H9 (cell line): ENCODE data around the gene PCDH18. TPM values are rescaled to one million over a fixed set of nuclear protein-coding genes. Genes with fewer than 3 reads are reported as not detected.

ENCODE experiments used
- DNase-seq: peaks from one replicate; pipeline ENCODE4 v3.0.0-alpha.2; 2017
- H2AFZ ChIP-seq: one replicate; pipeline ENCODE4 v1.6.1; 2013; ENCODE audit warnings: mild to moderate bottlenecking, low read length, control low read depth, moderate library complexity
- H2AK5ac ChIP-seq: 2 replicates; pipeline ENCODE4 v1.6.1; 2013; ENCODE audit warnings: low read length, control low read depth, mixed read lengths; ENCODE audit not compliant: insufficient read length
- H2BK120ac ChIP-seq: one replicate; pipeline ENCODE4 v1.6.1; 2013; ENCODE audit warnings: low read depth, mild to moderate bottlenecking, low read length, control low read depth, inconsistent platforms; ENCODE audit not compliant: poor library complexity, severe bottlenecking
- H2BK12ac ChIP-seq: 2 replicates; pipeline ENCODE4 v1.6.1; 2013; ENCODE audit warnings: low read length, control low read depth, mixed read lengths, low read depth; ENCODE audit not compliant: insufficient read length
- H2BK15ac ChIP-seq: 2 replicates; pipeline ENCODE4 v1.6.1; 2013; ENCODE audit warnings: low read depth, low read length, control low read depth
- H2BK20ac ChIP-seq: one replicate; pipeline ENCODE4 v1.6.1; 2013; ENCODE audit warnings: low read depth, mild to moderate bottlenecking, low read length, control low read depth, inconsistent platforms; ENCODE audit not compliant: poor library complexity, severe bottlenecking
- H2BK5ac ChIP-seq: 2 replicates; pipeline ENCODE4 v1.6.1; 2013; ENCODE audit warnings: low read length, control low read depth, mixed read lengths; ENCODE audit not compliant: insufficient read length
- H3K14ac ChIP-seq: 2 replicates; pipeline ENCODE4 v1.6.1; 2013; ENCODE audit warnings: low read length, control low read depth; ENCODE audit not compliant: insufficient read depth
- H3K18ac ChIP-seq: 2 replicates; pipeline ENCODE4 v1.6.1; 2013; ENCODE audit warnings: low read depth, mild to moderate bottlenecking, mixed read lengths, low read length, control low read depth; ENCODE audit not compliant: insufficient read length
- H3K23ac ChIP-seq: 2 replicates; pipeline ENCODE4 v1.6.1; 2013; ENCODE audit warnings: low read length, control low read depth, mixed read lengths, low read depth; ENCODE audit not compliant: insufficient read length
- H3K23me2 ChIP-seq: 2 replicates; pipeline ENCODE4 v1.6.1; 2013; ENCODE audit warnings: low read depth, mild to moderate bottlenecking, mixed read lengths, low read length, control low read depth; ENCODE audit not compliant: insufficient read length, poor library complexity, severe bottlenecking
- H3K27ac ChIP-seq: 2 replicates; pipeline ENCODE4 v1.5.1; 2013; ENCODE audit warnings: low read length, control low read depth, mixed read lengths, low read depth; ENCODE audit not compliant: insufficient read length
- H3K27me3 ChIP-seq: 2 replicates; pipeline ENCODE4 v1.6.1; 2013; ENCODE audit warnings: low read length, control low read depth, inconsistent platforms; ENCODE audit not compliant: insufficient read depth
- H3K4ac ChIP-seq: 2 replicates; pipeline ENCODE4 v1.6.1; 2013; ENCODE audit warnings: low read depth, mild to moderate bottlenecking, control low read depth, inconsistent platforms, low read length, moderate library complexity
- H3K4me1 ChIP-seq: 2 replicates; pipeline ENCODE4 v1.6.1; 2013; ENCODE audit warnings: low read length, control low read depth, inconsistent platforms; ENCODE audit not compliant: insufficient read depth
- H3K4me2 ChIP-seq: 2 replicates; pipeline ENCODE4 v1.6.1; 2013; ENCODE audit warnings: low read length, control low read depth, mixed read lengths; ENCODE audit not compliant: insufficient read length, insufficient read depth
- H3K56ac ChIP-seq: 2 replicates; pipeline ENCODE4 v1.6.1; 2013; ENCODE audit warnings: low read depth, mild to moderate bottlenecking, mixed read lengths, low read length, control low read depth; ENCODE audit not compliant: insufficient read length
- H3K79me1 ChIP-seq: 2 replicates; pipeline ENCODE4 v1.6.1; 2013; ENCODE audit warnings: low read depth, mild to moderate bottlenecking, moderate library complexity, low read length, control low read depth, inconsistent platforms; ENCODE audit not compliant: insufficient read depth, poor library complexity, severe bottlenecking
- H3K79me2 ChIP-seq: 2 replicates; pipeline ENCODE4 v1.6.1; 2013; ENCODE audit warnings: low read length, control low read depth, inconsistent platforms; ENCODE audit not compliant: insufficient read depth
- H3K9ac ChIP-seq: 2 replicates; pipeline ENCODE4 v1.6.1; 2013; ENCODE audit warnings: low read length, control low read depth, mixed read lengths; ENCODE audit not compliant: insufficient read length; ENCODE audit errors: extremely low read depth
- H3K9me3 ChIP-seq: one replicate; pipeline ENCODE4 v1.6.1; 2013; ENCODE audit warnings: low read depth, low read length, inconsistent platforms; ENCODE audit not compliant: control insufficient read depth
- H3T11ph ChIP-seq: one replicate; pipeline ENCODE4 v1.6.1; 2013; ENCODE audit warnings: mild to moderate bottlenecking, low read length, control low read depth, inconsistent platforms
- H4K20me1 ChIP-seq: one replicate; pipeline ENCODE4 v1.6.1; 2013; ENCODE audit not compliant: control insufficient read depth, insufficient read length, insufficient read depth
- H4K5ac ChIP-seq: 2 replicates; pipeline ENCODE4 v1.6.1; 2013; ENCODE audit warnings: low read depth, mild to moderate bottlenecking, mixed read lengths, low read length, control low read depth; ENCODE audit not compliant: insufficient read length
- H4K8ac ChIP-seq: replicated peaks from 2 replicates; pipeline ENCODE4 v1.6.1; 2013; ENCODE audit warnings: low read length, control low read depth, mixed read lengths, low read depth; ENCODE audit not compliant: insufficient read length
- H4K91ac ChIP-seq: 2 replicates; pipeline ENCODE4 v1.6.1; 2013; ENCODE audit warnings: low read depth, mild to moderate bottlenecking, moderate library complexity, mixed read lengths, low read length, control low read depth; ENCODE audit not compliant: insufficient read length
- H3K27ac Mint-ChIP-seq, 3 experiments: 2 replicates in 2 of 3; 3 replicates in 1 of 3; pipeline ENCODE4 v1.8.0; 2020 to 2021; ENCODE audit warnings: mixed read lengths in 3 of 3, mild to moderate bottlenecking in 1 of 3, moderate library complexity in 1 of 3
- H3K27me3 Mint-ChIP-seq: 2 replicates; pipeline ENCODE4 v1.8.0; 2021; ENCODE audit warnings: low read depth, mild to moderate bottlenecking, moderate library complexity, mixed read lengths
- H3K36me3 Mint-ChIP-seq, 3 experiments: 2 replicates in 2 of 3; 3 replicates in 1 of 3; pipeline ENCODE4 v1.8.0; 2020 to 2021; ENCODE audit warnings: low read depth in 3 of 3, mixed read lengths in 3 of 3; ENCODE audit not compliant: insufficient read depth in 1 of 3
- H3K4me1 Mint-ChIP-seq, 2 experiments: 2 replicates each; pipeline ENCODE4 v1.8.0; 2020; ENCODE audit warnings: mixed read lengths in 2 of 2
- H3K4me3 Mint-ChIP-seq, 2 experiments: 2 replicates in 1 of 2; 3 replicates in 1 of 2; pipeline ENCODE4 v1.8.0; 2020 to 2021; ENCODE audit warnings: mild to moderate bottlenecking in 2 of 2, mixed read lengths in 2 of 2, moderate library complexity in 1 of 2
- H3K9me3 Mint-ChIP-seq, 2 experiments: 2 replicates in 1 of 2; 3 replicates in 1 of 2; pipeline ENCODE4 v1.8.0; 2020; ENCODE audit warnings: mild to moderate bottlenecking in 2 of 2, mixed read lengths in 2 of 2, moderate library complexity in 1 of 2
- total RNA-seq: library from RNA; stranded (reverse); gene quantifications from 2 replicates; pipeline ENCODE4 v1.2.1, GENCODE V29; 2021
- TF ChIP-seq, protein P1 (sequence below): fragments of 200-600 bp; sonication (generic); conservative IDR thresholded peaks from 3 replicates; pipeline ENCODE4 v1.8.0; 2021; ENCODE audit warnings: antibody characterized with exemption, mild to moderate bottlenecking

PCDH18 gene
- total RNA-seq, 1 experiment from 2014 or later: 60.7 TPM

DNA sequence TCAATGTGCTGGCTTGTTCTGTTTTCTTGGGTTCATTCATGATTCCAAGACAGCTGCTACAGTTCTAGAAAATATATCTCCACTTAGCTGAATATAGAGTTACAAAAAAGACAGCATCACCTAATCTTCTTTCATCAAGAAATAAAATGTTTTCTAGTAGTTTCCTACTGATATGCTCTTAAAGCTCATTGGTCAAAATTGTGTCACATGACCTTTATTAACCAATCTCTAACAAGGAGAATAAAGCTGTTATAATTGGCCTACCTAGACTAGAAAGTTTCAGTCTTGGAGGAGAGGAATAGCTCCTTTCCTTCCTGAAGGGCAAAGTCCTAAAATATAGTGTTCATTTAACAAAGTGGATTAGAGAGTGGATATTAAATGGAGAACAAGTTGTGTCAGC lies 8.1 kb upstream of the PCDH18 start:
- Histone ChIP-seq H3K56ac (no peak overlapping the region), H4K5ac (no peak overlapping the region), H3K4me2 (no peak overlapping the region), H2AK5ac (no peak overlapping the region), H3K79me2 (no peaks in the 10 kb centered on the region), H3K27me3 (no peaks in the 10 kb centered on the region; the same call in 1 of the 2 replicates), H3K23ac (no peak overlapping the region), H3K14ac (no peak overlapping the region), H4K8ac (no peak overlapping the region), H3K23me2 (no peaks in the 10 kb centered on the region), H3K4me1 (peaks cover 14% of the 10 kb centered on the region), H3K9ac (no peak overlapping the region), H3K27ac (no peak overlapping the region), H2BK120ac (no peak overlapping the region), H3K18ac (no peak overlapping the region), H4K20me1 (no peaks in the 10 kb centered on the region), H2BK15ac (no peak overlapping the region), H3K79me1 (no peaks in the 10 kb centered on the region), H2AFZ (no peak overlapping the region), H3T11ph (no peak overlapping the region), H3K4ac (no peak overlapping the region), H2BK12ac (no peak overlapping the region), H2BK5ac (no peak overlapping the region), H3K9me3 (no peaks in the 10 kb centered on the region), H4K91ac (no peak overlapping the region), H2BK20ac (no peak overlapping the region)
- no peaks in the 10 kb centered on the region for H3K9me3 Mint-ChIP-seq
- no peak overlapping the region for H3K27ac Mint-ChIP-seq
- TF ChIP-seq, protein P1, sequence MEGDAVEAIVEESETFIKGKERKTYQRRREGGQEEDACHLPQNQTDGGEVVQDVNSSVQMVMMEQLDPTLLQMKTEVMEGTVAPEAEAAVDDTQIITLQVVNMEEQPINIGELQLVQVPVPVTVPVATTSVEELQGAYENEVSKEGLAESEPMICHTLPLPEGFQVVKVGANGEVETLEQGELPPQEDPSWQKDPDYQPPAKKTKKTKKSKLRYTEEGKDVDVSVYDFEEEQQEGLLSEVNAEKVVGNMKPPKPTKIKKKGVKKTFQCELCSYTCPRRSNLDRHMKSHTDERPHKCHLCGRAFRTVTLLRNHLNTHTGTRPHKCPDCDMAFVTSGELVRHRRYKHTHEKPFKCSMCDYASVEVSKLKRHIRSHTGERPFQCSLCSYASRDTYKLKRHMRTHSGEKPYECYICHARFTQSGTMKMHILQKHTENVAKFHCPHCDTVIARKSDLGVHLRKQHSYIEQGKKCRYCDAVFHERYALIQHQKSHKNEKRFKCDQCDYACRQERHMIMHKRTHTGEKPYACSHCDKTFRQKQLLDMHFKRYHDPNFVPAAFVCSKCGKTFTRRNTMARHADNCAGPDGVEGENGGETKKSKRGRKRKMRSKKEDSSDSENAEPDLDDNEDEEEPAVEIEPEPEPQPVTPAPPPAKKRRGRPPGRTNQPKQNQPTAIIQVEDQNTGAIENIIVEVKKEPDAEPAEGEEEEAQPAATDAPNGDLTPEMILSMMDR: no peak
- no peaks in the 10 kb centered on the region for H3K27me3 Mint-ChIP-seq
- peaks cover 0 to 2% (median 0%) of the 10 kb centered on the region in 3 experiments; a peak in 2 of 7 replicates for H3K36me3 Mint-ChIP-seq
- peaks cover 67 to 69% of the 10 kb centered on the region in 2 experiments for H3K4me1 Mint-ChIP-seq
- no peak overlapping the region for H3K4me3 Mint-ChIP-seq
- no peak for DNase-seq
